ENCODE results near the gene ABCC4.

Gene ABCC4

GRCh38 chr13:95301183-95301967, at the start of gene ABCC4:
Gene ABCC4 (minus strand): TSS chr13:95301451. CDS start chr13:95301314, 137 bp downstream.
- DNase-seq = peak; percentile 74

DNA sequence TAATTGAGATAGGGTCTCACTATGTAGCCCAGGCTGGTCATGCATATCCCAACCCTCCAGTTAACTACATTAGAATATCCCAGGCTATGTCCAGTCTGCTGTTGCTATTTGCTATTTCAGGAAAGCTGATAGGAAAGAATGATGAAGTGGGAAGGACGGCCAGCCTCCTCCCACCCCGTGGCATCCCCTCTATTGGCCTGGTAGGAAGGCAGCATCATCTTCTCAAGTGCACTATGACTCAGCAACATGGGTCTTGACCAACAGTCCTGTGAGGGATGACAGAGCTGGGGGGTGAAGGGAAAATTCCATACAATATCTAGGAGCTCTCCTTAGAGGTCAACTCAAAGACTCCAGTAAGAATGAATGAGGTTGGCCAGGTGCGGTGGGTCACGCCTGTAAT, 48.0 kb upstream of the ABCC4 start:
- no peak for DNase-seq

- DNase-seq = no peak
These were observed 42.7 kb upstream of the ABCC4 start for GRCh38 chr13:95343944-95344343.

DNA sequence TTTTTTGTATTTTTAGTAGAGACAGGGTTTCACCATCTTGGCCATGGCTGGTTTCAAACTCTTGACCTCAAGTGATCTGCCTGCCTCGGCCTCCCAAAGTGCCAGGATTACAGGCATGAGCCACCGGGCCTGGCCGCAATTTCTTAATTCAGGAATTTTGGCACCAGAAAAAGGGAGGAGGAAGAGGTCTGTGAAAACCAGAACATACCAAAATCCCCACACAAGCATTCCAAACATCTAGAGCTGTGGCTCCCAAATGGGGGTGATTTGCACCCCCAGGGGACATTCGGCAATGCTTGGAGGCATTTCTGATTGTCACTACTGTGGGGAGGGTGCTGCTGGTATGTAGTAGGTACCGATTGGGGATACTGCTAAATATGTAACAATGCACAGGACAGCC, 40.2 kb upstream of the ABCC4 start:
- DNase-seq = no peak

GRCh38 chr13:95338905-95339304, 37.7 kb upstream of the ABCC4 start:
- no peak for DNase-seq

DNA sequence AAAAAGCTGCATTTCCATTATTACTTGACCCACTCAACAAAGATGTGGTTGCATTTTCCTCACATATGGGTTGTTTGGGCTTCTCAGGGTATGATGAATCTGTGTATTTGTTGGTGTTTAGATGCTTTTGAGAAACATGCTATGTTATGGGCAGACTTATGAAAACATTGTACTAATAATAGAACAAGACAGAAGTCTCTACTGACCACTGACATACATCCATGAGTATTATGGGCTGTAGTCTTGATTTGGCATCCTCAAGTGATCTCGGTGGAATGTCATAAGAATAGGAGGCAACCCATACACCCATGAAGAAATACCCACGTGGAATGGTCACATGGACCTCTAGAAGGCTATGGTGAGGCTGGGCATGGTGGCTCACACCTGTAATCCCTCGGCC, 36.3 kb upstream of the ABCC4 start:
- DNase-seq = no peak

GRCh38 chr13:95335667-95336066, 34.4 kb upstream of the ABCC4 start:
- DNase-seq = no peak

DNA sequence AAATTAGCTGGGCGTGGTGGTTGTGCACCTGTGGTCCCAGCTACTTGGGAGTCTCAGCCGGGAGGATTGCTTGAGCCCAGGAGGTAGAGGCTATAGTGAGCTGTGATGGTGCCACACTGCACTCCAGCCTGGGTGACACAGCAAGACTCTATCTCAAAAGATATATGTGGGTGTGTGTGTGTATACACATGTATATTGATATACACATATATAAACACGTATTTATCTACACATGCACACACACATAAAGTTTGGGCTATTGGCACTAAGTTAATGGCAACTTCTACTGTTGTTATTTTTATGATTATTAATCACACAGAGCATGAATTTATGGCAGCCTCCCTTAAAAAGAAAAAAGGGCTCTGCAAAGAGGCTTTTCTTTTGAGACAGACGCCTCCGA, 27.1 kb upstream of the ABCC4 start:
- no peak for DNase-seq

- DNase-seq = no peak
These were observed 25.9 kb upstream of the ABCC4 start for GRCh38 chr13:95327190-95327589.

DNA sequence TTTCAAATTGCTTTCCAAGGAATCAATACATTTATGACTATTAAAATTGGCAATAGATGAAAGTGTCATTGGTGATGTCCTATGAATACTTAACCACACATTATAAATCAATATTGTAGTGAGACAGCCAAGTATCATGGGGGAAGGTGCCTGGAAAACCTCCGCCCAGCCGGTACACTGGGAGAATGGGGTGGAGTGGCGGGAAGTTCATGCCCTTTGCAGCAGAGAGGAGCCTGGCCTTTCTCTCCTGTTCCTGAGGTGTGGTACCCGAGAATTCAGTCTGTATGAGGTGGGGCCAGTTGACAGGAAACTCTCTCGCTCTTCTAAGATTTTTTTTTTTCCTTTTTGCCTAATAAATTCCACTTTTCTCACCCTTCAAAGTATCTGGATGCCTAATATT, 25.4 kb upstream of the ABCC4 start:
- DNase-seq = no peak

- no peak for DNase-seq
These were observed 24.2 kb upstream of the ABCC4 start for GRCh38 chr13:95325485-95325884.

DNA sequence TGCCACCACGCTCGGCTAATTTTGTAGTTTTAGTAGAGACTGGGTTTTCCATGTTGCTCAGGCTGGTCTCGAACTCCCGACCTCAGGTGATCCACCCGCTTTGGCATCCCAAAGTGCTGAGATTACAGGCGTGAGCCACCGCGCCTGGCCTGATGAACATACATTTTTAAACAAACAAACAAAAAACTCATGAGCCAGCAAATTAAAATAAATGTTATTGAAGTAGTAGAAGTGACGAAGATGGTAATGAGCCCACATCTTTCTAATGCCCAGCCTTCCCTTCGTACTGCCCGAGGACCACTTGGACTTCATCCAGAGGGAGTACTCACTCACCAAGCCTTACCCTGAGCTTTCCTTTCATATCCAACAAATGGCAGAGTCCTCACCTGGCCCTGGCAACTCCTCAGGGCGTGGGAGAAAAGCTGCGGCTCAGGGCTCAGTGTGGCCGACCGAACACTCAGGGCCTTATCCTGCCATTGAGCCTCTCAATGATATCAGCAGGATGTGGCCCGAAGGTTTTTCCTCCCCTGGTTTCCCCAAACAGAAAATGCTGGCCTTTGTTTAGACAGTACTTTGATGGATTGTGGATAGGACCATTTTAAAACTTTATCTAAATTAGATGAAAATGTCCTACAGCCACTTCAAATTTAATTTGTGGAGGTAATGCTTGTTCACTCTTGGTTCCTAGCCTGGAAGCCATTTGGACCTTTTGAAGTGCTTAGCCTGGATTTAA, 22.8 kb upstream of the ABCC4 start:
- no peak for DNase-seq

- no peak for DNase-seq
These were observed 18.5 kb upstream of the ABCC4 start for GRCh38 chr13:95319551-95320274.

GRCh38 chr13:95317039-95317989, 16.1 kb upstream of the ABCC4 start:
- no peak for DNase-seq

DNA sequence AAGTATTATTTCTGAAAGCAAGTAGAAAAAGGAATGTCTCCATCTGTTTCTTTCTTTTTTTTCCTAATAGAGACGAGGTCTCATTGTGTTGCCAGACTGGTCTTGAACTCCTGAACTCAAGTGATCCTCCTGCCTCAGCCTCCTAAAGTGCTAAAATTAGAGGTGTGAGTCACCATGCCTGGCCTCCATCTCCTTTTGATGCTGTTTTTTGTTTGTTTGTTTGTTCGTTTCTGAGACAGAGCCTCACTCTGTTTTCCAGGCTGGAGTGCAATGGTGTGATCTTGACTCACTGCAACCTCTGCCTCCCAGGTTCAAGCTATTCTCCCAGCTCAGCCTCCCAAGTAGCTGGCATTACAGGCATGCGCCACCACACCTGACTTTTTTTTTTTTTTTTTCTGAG, 14.5 kb upstream of the ABCC4 start:
- DNase-seq = no peak

DNA sequence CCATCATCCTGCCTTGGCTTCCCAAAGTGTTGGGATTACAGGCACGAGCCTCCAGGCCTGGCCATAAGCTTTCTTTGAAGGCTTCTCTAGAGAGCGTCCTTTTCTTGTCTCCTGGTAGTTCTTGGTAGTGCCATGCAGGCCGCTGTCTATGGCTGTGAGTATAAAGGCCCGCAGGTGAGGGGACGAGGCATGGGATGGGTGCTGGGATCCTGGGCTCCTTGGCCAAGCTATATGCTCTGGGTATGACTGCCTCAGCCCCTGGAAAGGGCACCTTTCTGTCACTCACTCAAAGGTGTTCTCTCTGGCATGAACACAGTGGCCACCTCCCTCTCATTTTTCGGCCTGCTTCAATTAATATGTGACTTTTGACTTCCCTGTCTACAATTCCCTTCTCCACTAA, 6.3 kb upstream of the ABCC4 start:
- DNase-seq = no peak

DNA sequence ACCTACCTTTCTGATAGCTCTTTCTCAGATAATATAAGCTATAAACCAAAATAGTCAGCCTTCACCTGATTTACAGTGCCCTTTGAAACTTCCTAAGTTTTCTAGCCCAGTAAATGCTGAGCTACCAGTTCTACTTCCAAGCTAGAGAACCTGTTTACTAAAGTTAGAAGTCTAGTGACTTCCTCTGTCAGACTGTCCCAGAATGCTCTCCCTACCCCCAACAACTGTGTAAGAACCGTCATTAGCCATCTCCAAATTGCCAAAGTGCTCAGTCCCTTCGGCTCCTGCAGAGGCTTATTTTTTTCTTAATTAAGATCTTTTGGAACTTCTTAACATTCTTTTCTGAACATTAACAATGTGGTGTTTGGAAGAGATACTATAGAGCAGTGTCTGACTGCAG, 3.2 kb upstream of the ABCC4 start:
- DNase-seq = no peak

DNA sequence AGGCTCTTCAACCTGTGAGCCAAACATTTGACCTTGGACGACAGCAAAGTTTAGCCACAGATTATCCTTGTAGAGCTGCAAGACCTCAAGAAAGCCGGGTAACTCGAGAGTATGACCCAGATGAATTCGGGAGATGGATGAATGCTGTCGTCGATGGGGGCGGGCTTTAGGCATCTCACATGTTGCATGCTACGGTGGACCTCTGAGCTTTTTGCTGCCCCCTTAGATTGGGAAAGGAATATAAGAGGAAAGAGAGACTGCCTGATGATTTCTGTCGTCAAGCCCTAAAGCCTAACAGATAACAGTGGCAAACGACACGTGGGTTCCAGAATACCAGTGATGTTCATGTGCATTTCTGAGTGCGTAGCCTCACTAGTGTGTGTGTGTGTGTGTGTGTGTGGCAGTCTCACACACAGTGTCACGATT, 730 bp upstream of the ABCC4 start:
- no peak for DNase-seq

- peak; percentile 52 for DNase-seq
These were observed 547 bp downstream of the ABCC4 start for GRCh38 chr13:95300625-95301182.

DNA sequence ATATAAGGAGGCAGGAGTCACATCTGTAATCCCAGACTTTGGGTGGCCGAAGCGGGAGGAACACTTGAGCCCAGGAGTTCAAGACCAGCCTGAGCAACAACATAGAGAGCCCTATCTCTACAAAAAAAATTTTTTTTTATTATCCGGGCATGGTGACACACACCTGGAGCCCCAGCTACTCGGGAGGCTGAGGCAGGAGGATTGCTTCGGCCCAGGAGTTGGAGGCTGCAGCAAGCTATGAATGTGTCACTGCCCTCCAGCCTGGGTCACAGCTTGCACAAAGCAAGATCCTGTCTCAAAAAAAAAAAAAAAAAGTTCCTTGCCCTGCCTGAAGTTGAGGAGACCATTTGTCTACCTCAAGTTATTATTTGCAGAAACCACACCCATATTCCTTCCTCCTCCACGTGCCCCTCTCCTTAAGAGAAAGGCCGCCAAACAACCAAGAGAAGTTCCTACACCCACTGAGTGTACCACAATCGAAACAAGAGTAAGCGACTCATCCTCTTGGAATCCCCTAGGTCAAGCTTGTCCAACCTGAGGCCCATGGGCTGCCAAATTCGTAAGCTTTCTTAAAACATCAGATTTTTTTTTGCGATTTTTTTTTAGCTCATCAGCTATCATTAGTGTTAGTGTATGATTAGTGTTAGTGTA, 2.2 kb downstream of the ABCC4 start:
- no peak for DNase-seq

- DNase-seq = no peak
These were observed 2.9 kb downstream of the ABCC4 start for GRCh38 chr13:95298169-95298965.

Data from right forelimb (tissue), 1 donor.